HG03354 (cell line): ENCODE results near the gene FGF4.

Experiments
- ATAC-seq: cut with Tn5 transposase; IDR thresholded peaks from one replicate; pipeline ENCODE4 v1.9.1; 2021; ENCODE audit warnings: mild to moderate bottlenecking; ENCODE audit not compliant: unreplicated experiment, poor library complexity, severe bottlenecking

The FGF4 gene

DNA sequence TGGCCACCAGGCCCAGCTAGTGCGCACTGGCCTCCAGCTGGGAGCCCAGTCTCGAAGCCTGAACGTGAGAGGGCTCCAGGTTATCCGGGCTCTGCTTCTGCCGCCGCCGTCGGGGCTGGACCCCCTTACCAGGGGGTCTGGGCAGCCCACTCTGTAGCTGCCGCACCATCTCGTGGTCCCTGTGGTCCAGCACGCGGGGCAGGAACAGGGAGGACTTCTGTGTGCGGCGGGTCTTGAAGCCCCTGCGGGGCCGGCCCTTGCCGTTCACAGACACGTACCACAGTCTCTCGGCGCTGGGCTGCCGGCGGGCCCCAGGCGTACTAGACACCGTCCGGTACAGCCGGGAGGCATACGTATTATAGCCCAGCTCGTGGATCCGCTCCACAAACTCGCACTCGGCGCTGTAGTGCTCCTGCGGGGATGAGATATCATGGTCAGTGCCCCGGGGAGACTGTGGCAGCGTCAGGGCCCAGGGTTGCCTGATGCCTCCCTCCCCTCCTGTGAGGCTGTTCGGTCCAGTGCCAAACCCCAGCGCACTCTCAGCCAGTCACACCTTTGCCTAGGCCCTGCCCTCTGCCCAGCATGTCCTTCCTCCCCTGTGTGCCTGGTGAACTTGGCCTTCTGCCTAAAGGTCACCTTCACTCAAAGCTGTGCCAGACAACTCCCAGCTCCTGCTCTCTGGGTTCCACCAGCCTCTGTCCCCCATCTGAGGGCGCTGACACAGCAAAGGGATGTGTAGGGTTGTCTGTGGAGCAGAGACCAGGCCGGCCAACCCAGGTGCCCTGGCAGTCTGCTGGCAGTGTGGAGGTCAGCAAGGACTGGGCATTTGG lies 35.4 kb upstream of the FGF4 start:
- no peak for ATAC-seq

GRCh38 chr11:69808667-69809086 lies 33.5 kb upstream of the FGF4 start:
- ATAC-seq = no peak

DNA sequence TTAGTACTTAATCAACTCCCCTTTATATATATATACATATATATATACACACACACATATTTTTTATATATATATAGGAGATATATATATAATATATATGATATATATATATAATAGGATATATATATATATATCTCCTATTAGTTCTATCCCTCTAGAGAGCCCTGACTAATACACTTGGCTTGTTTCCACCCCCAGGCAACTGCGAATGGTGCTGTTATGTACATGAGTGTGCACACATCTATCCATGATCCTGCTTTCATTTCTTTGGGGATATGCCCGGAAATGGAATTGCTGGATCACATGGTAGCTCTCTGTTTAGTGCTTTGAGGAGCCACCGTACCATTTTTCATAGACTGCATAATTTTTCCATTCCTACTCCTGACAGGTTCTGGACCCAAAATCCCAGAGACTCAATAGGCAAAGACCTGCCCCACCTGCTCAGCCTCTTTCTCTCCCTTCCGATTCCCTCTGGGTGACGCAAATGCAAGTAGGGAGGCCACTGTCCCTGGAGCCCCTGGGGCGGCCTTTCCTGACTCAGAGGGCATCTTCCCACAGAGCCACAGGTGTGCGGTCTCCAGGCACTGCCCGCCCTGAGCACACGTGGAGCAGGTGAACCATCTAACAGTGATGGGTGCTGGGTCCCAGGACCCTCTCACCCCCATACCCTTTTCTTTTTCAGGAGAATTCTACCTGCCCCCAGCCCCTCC lies 32.1 kb upstream of the FGF4 start:
- ATAC-seq = no peak

GRCh38 chr11:69804769-69805508 lies 29.8 kb upstream of the FGF4 start:
- no peak for ATAC-seq

- ATAC-seq = no peak
These were observed 28.6 kb upstream of the FGF4 start for GRCh38 chr11:69803604-69804218.

DNA sequence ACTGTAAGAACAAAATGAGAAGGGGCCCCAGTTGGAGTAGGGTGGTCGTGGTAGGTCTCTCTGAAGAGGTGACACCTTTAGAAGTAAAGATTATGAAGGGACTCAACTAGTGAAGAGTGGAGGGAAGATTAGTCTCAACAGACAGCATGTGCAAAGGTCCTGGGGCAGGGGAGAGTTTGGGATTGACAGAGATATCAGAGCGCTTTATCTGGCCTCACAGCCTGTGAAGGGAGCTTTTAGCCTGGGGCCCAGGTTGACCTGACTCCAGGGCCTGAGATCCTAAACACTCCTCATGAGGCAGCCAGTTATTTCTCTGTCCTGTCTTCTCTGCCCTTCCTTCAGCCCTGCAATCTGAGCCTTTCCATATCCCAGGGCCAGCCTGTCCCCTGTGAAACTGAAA lies 27.9 kb upstream of the FGF4 start:
- ATAC-seq = no peak

- no peak for ATAC-seq
These were observed 27.4 kb upstream of the FGF4 start for GRCh38 chr11:69802590-69802989.

- no peak for ATAC-seq
These were observed 26.6 kb upstream of the FGF4 start for GRCh38 chr11:69801513-69802335.

- ATAC-seq = no peak
These were observed 25.1 kb upstream of the FGF4 start for GRCh38 chr11:69800278-69800677.

DNA sequence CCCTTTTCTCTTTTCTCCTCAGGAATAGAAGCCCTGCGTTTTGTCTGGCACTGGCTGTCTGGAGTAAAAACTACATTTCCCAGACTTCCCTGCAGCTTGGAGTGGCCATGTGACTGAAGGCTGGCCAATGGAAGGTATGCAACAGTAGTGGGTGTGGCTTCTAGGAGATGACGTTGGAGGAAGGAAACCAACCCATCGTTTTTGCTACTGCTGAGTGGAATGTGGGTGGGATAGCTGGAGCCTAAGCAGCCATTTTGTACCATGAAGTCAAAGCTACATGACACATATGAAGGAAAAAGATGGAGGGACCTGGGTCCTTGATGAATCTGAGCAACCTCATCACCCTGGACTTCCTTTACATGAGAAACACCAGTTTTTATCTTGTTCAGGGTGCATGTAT lies 24.4 kb upstream of the FGF4 start:
- no peak for ATAC-seq

DNA sequence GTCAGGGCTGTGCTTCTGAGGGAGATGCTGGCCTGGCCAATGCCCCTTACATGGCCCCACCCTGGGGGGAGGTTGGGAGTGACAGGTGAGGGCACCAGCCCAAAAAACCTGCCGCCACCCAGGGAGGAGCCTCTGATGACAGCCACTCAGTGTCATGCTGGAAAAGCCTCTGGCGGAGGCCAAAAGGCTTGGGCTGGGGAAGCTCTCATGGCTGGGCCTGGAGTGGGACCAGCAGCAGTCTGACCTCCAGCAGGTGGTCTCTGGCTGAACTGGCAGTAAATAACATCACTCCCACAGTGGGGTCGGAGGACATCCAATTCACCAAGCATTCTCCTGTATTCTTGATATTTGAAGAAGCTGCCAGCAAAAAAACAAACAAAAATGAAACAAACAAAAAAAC lies 24.0 kb upstream of the FGF4 start:
- no peak for ATAC-seq

GRCh38 chr11:69797737-69798528 lies 22.8 kb upstream of the FGF4 start:
- ATAC-seq = no peak

- no peak for ATAC-seq
These were observed 22.0 kb upstream of the FGF4 start for GRCh38 chr11:69797156-69797555.

DNA sequence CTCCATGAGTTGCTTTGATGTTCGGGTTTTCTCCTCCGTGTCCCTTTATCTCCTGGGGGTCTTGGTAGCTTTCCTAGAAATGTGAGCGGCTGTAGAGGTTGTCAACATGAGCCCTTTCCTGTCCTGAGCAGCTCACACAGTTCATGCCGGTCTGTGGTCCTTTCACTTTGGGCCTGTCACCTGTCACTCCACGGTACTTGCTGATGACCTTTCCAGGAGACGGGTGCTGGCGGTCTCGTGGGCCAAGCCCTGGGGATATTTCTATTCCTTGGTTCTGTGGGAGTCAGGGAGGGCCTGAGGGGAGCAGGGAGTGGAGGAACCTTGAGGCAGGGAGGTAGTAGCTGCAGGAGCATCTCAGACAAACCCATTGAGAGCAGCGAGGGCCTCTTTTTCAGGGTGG lies 20.9 kb upstream of the FGF4 start:
- no peak for ATAC-seq

DNA sequence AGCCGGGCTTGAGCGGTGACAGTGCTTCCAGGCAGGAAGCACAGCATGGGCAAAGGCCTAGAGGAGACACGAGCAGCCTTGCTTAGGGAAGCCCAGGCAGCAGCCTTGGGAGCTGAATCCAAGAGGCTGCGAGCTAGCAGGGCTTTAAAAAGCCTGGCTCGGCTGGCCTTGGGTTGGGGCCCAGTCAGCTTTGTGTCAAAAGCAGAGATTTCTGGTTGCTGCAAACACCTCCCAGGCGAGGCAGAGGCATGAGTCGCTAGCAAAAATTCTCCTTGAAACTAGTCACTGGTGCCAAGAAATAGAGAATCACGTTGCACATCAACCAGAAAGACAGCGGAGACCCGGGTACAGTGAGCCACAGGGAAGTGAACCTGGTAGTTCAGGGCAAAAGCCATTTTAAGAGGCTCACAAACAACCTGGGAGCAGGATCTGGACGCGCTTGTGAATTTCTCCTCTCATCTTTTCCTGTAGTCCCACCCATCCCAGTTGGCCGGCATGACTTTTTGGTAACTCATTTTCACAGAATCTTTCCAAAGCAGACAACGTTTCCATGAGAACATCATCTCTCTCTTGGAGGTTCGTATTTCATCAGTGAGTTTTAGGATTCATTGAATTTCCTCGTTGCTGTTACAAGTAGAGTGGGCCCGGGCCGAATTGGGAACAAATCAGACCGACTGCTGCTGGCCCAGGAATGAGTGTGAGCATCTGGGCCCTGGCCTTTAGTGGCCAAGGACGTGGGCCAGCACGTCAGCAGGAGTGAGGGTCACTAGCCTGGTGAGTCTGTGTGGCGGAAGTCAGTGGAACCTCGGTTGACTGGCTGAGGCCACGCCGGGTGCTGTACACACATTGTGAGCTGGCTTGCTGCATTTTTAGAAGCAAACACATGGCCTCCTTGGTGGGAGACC lies 16.4 kb upstream of the FGF4 start:
- no peak for ATAC-seq

- no peak for ATAC-seq
These were observed 13.8 kb upstream of the FGF4 start for GRCh38 chr11:69788956-69789355.

DNA sequence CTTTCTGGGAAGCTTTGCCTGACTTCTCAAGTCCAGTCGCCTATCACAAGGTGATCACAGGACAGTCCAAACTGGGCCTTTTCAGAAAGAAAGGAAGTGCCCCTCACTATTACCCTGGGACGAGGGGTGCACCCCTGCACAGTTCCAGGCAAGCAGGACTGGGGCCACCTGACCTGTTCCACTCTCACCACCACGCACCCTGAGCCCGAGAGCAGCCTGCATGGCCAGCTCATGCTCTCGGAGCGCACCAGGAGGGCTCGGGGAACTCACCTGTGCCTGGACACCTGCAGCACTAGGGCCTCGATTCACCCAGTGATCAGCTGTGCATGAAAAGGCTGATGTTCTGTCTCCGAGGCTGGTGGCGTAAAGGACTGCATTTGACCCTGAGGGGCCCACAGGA lies 12.8 kb upstream of the FGF4 start:
- ATAC-seq = no peak

DNA sequence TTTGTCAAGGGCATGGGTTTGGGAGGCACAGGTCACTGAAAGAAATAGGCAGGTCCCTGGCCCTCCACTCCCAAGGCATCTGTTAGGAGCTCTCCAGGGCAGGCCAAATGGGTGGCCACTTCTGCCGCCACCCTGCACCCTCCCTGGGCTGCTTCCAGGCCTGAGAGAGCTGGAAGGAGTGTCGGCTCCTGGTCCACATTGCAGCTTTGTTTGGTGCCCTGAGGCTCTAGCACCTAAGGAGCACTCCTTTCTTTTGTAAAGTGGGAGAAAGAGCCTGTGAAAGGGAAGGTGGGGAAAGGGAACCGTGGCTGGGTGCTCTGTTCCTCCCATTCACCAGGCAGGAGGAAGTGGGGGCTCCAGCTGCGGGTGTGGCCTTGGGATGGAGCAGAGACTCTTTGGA lies 12.3 kb upstream of the FGF4 start:
- ATAC-seq = no peak
